GM12878 (cell line): Measurements from ENCODE around the gene PRKAG2. TPM values are rescaled to one million over a fixed set of nuclear protein-coding genes. Genes with fewer than 3 reads are reported as not detected.

ENCODE experiments used
- ATAC-seq: fragments of 200-7000 bp; cut with Tn5 transposase; 3 replicates; pipeline ENCODE4 v1.9.1; 2020; ENCODE audit warnings: mild to moderate bottlenecking, moderate library complexity
- BruUV-seq: library from RNA; stranded (reverse); fragments of 400-500 nt; replicated peaks from 2 replicates; lab custom pipeline; 2021; lab: Mats Ljungman, UMichigan
- CTCF ChIA-PET: fragments of 300-600 bp; sonication (Branson Sonifier 250); formaldehyde crosslinking; extraction: SDS; loops from one replicate; lab custom pipeline; 2021; ENCODE audit warnings: inconsistent platforms; lab: Yijun Ruan, JAX
- POLR2A ChIA-PET: fragments of 350-600 bp; formaldehyde crosslinking; extraction: SDS; loops from one replicate; lab custom pipeline; 2021; ENCODE audit warnings: inconsistent platforms; lab: Charles Lee
- RAD21 ChIA-PET: fragments of 300-600 bp; sonication (Branson Sonifier 250); formaldehyde crosslinking; loops from one replicate; lab custom pipeline; 2023; ENCODE audit warnings: antibody characterized with exemption; ENCODE audit not compliant: unreplicated experiment; lab: Charles Lee
- SMC1A ChIA-PET: fragments of 300-600 bp; sonication (Branson Sonifier 250); formaldehyde crosslinking; loops from one replicate; lab custom pipeline; 2023; ENCODE audit not compliant: unreplicated experiment, uncharacterized antibody; lab: Charles Lee
- DNase-seq: peaks from one replicate; pipeline ENCODE4 v3.0.0-alpha.2; 2011; ENCODE audit warnings: low read depth, low spot score
- FAIRE-seq: peaks from 3 replicates; lab custom pipeline; 2011; peaks lifted over from hg19 to GRCh38; lab: Jason Lieb, UNC
- H2AFZ ChIP-seq: 2 replicates; pipeline ENCODE4 v1.6.0; 2011; ENCODE audit warnings: low read depth, low read length, control low read depth; ENCODE audit not compliant: control insufficient read depth
- H3K27ac ChIP-seq: 2 replicates; pipeline ENCODE4 v1.5.1; 2011; ENCODE audit warnings: control low read depth; ENCODE audit not compliant: control insufficient read depth, insufficient read depth
- H3K27me3 ChIP-seq, 2 experiments: replicated peaks in 1 of 2; 2 replicates each; pipeline versions ENCODE4 v1.6.0 to v1.6.1; 2011; ENCODE audit warnings: low read length in 1 of 2; ENCODE audit not compliant: control insufficient read depth in 2 of 2, insufficient read depth in 2 of 2
- H3K36me3 ChIP-seq, 2 experiments: 2 replicates each; pipeline ENCODE4 v1.5.1; 2011; ENCODE audit warnings: low read length in 1 of 2; ENCODE audit not compliant: control insufficient read depth in 2 of 2, insufficient read depth in 2 of 2
- H3K4me1 ChIP-seq: 2 replicates; pipeline ENCODE4 v1.6.1; 2011; ENCODE audit warnings: mild to moderate bottlenecking, low read length, moderate library complexity, mixed read lengths; ENCODE audit not compliant: control insufficient read depth, insufficient read depth
- H3K4me2 ChIP-seq: 2 replicates; pipeline ENCODE4 v1.6.0; 2011; ENCODE audit warnings: control low read depth; ENCODE audit not compliant: control insufficient read depth, insufficient read depth
- H3K4me3 ChIP-seq: fragments of 200-600 bp; sonication (generic); 2 replicates; pipeline ENCODE4 v1.5.1; 2016
- H3K79me2 ChIP-seq: 2 replicates; pipeline ENCODE4 v1.6.0; 2011; ENCODE audit warnings: low read length; ENCODE audit not compliant: control insufficient read depth, insufficient read depth
- H3K9ac ChIP-seq: 2 replicates; pipeline ENCODE4 v1.8.0; 2011; ENCODE audit warnings: low read length, control low read depth, mixed read lengths; ENCODE audit not compliant: control insufficient read depth, insufficient read depth
- H3K9me3 ChIP-seq: replicated peaks from 3 replicates; pipeline ENCODE4 v1.5.1; 2011; ENCODE audit warnings: mild to moderate bottlenecking, low read length; ENCODE audit not compliant: control insufficient read depth, insufficient read depth
- H4K20me1 ChIP-seq: 2 replicates; pipeline ENCODE4 v1.6.0; 2011; ENCODE audit not compliant: control insufficient read depth, insufficient read depth
- BRCA1 ChIP-seq: IDR thresholded peaks from 2 replicates; pipeline ENCODE4 v1.6.1; 2011; ENCODE audit warnings: low read depth, low read length, improper control_type of control experiment
- CREM ChIP-seq: IDR thresholded peaks from 2 replicates; pipeline ENCODE4 v1.6.1; 2014; ENCODE audit warnings: antibody characterized with exemption, low read depth
- EED ChIP-seq: sonication (generic); IDR thresholded peaks from 2 replicates; pipeline ENCODE4 v1.6.1; 2016; ENCODE audit warnings: antibody characterized with exemption, low read depth
- EZH2 ChIP-seq: IDR thresholded peaks from 2 replicates; pipeline ENCODE4 v1.6.1; 2012; ENCODE audit warnings: low read depth, mild to moderate bottlenecking, control low read depth, inconsistent platforms, low read length, borderline replicate concordance; ENCODE audit not compliant: control insufficient read depth
- FOXK2 ChIP-seq: fragments of 450-650 bp; IDR thresholded peaks from 2 replicates; pipeline ENCODE4 v1.6.1; 2017; ENCODE audit warnings: mild to moderate bottlenecking, moderate library complexity
- HDAC6 ChIP-seq: fragments of 200-600 bp; sonication (generic); IDR thresholded peaks from one replicate; pipeline ENCODE4 v1.8.0; 2017; ENCODE audit warnings: antibody characterized with exemption; ENCODE audit not compliant: unreplicated experiment
- MYC ChIP-seq: IDR thresholded peaks from 2 replicates; pipeline ENCODE4 v1.6.1; 2011; ENCODE audit warnings: mild to moderate bottlenecking, low read length, moderate library complexity, inconsistent platforms; ENCODE audit not compliant: insufficient read depth, insufficient replicate concordance, insufficient read length, severe bottlenecking
- NFIC ChIP-seq: IDR thresholded peaks from 2 replicates; pipeline ENCODE4 v1.6.1; 2012; ENCODE audit warnings: low read depth, mild to moderate bottlenecking, inconsistent platforms, low read length, moderate library complexity
- PML ChIP-seq: IDR thresholded peaks from 2 replicates; pipeline ENCODE4 v1.6.1; 2012; ENCODE audit warnings: low read length, inconsistent platforms
- SMC3 ChIP-seq: IDR thresholded peaks from 2 replicates; pipeline ENCODE4 v1.6.1; 2011; ENCODE audit warnings: low read length, improper control_type of control experiment, borderline replicate concordance
- TARDBP ChIP-seq: IDR thresholded peaks from 2 replicates; pipeline ENCODE4 v1.6.1; 2016; ENCODE audit warnings: borderline replicate concordance
- YY1 ChIP-seq: IDR thresholded peaks from 2 replicates; pipeline ENCODE4 v1.6.1; 2011; ENCODE audit warnings: low read depth, mild to moderate bottlenecking, low read length
- ZNF207 ChIP-seq: fragments of 450-650 bp; IDR thresholded peaks from 2 replicates; pipeline ENCODE4 v1.6.1; 2014; ENCODE audit warnings: antibody characterized with exemption, mild to moderate bottlenecking, borderline replicate concordance
- WGBS: methylation state at CpG from one replicate; pipeline ENCODE4 v1.1.6; 2016; ENCODE audit warnings: low lambda C conversion rate; ENCODE audit not compliant: insufficient replicate concordance, insufficient coverage; ENCODE audit errors: missing lambda C conversion rate; 5-methylcytosine and 5-hydroxymethylcytosine counted together
- in situ Hi-C: fragments of 300-500 bp; cut with MboI; formaldehyde crosslinking; loops from 9 replicates; pipeline ENCODE4 v1.14.3; 2018; ENCODE audit warnings: mixed read lengths
- intact Hi-C: fragments of 100-400 bp; cut with micrococcal nuclease; formaldehyde crosslinking; loops from one replicate; pipeline ENCODE4 v1.14.2; 2022; ENCODE audit not compliant: unreplicated experiment
- polyA plus RNA-seq, 11 experiments: library from polyadenylated mRNA; depleted of rRNA in 4 of 11; unstranded in 6 of 11; stranded (reverse) in 5 of 11; fragments of >200 nt; fragmentation: Nextera tagmentation in 4 of 11; fragmentation: Illumina TruSeq in 1 of 11; extraction: Ambion mirVana in 4 of 11; extraction: Trizol in 1 of 11; gene quantifications; 1 replicate in 1 of 11; 2 replicates in 10 of 11; pipeline versions ENCODE4 v1.2.1 to v1.2.3, GENCODE V29; 2011 to 2016; ENCODE audit warnings: inconsistent platforms in 2 of 11, missing spikeins in 2 of 11, low read depth in 1 of 11
- total RNA-seq, 4 experiments: library from RNA; depleted of rRNA in 3 of 4; stranded (reverse); fragments of >200 nt in 3 of 4; fragmentation: Illumina TruSeq in 1 of 4; extraction: Trizol in 1 of 4; gene quantifications; 2 replicates each; pipeline versions ENCODE4 v1.2.1 to v1.2.3, GENCODE V29; 2013 to 2021
- TF ChIP-seq, protein P1 (sequence below): fragments of 450-650 bp; IDR thresholded peaks from 2 replicates; pipeline ENCODE4 v1.6.1; 2017; ENCODE audit warnings: mild to moderate bottlenecking
- TF ChIP-seq, protein P2 (sequence below): fragments of 450-650 bp; conservative IDR thresholded peaks from 2 replicates; pipeline ENCODE4 v1.6.1; 2017; ENCODE audit warnings: mild to moderate bottlenecking, moderate library complexity
- TF ChIP-seq, protein P3 (sequence below): IDR thresholded peaks from 2 replicates; pipeline ENCODE4 v1.6.1; 2012; ENCODE audit warnings: mild to moderate bottlenecking, low read depth, low read length
- TF ChIP-seq, protein P4 (sequence below), 3 experiments: IDR thresholded peaks in 2 of 3; conservative IDR thresholded peaks in 1 of 3; 2 replicates each; pipeline ENCODE4 v1.5.1; 2011; ENCODE audit warnings: low read depth in 3 of 3, low read length in 3 of 3, mild to moderate bottlenecking in 3 of 3, control low read depth in 2 of 3, moderate library complexity in 2 of 3, inconsistent platforms in 1 of 3, mixed read lengths in 1 of 3; ENCODE audit not compliant: control insufficient read depth in 2 of 3, insufficient read depth in 1 of 3; ENCODE audit errors: extremely low read depth in 1 of 3

The PRKAG2 gene
- total and polyA plus RNA-seq, 10 of the 15 experiments (the other 5 are each of a cell fraction or from before 2014, with no cell fraction given): 3.4 to 8.9 (median 6.8) TPM

DNA sequence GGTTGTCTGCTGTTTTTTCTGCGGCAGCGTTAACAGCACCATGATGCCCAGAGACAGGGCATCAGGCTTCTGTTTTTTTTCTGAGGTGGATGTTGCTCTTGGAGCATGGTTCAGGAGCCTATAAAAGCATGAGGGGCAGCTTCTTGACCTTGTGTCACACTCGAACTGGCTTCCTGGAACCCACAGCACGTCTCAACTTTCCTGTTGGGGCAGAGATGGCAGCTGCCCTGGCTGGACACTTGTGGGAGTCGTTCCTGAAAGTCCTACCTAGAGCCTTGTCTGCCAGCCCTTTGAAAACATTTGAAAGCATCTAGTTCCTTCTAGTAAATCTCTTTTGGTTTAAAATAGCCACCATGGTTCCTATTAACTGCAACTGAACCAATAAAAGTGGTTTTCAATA, 28.9 kb upstream of the PRKAG2 start:
- POLR2A ChIA-PET: no interaction called here

More for the DNA sequence above, 28.9 kb upstream of the PRKAG2 start:
- Histone ChIP-seq H4K20me1 (no peaks in the 10 kb centered on the region), H3K27ac (no peak overlapping the region)
- WGBS: 24% methylated on average over 5 of the region's 5 CpGs
- no peak for TF ChIP-seq FOXK2
- TF ChIP-seq, protein P1, sequence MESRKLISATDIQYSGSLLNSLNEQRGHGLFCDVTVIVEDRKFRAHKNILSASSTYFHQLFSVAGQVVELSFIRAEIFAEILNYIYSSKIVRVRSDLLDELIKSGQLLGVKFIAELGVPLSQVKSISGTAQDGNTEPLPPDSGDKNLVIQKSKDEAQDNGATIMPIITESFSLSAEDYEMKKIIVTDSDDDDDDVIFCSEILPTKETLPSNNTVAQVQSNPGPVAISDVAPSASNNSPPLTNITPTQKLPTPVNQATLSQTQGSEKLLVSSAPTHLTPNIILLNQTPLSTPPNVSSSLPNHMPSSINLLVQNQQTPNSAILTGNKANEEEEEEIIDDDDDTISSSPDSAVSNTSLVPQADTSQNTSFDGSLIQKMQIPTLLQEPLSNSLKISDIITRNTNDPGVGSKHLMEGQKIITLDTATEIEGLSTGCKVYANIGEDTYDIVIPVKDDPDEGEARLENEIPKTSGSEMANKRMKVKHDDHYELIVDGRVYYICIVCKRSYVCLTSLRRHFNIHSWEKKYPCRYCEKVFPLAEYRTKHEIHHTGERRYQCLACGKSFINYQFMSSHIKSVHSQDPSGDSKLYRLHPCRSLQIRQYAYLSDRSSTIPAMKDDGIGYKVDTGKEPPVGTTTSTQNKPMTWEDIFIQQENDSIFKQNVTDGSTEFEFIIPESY: no peak
- TF ChIP-seq TARDBP: no peak
- no peak for TF ChIP-seq HDAC6
- TF ChIP-seq CREM: no peak
- TF ChIP-seq EED: no peak
- TF ChIP-seq SMC3: no peak
- TF ChIP-seq, protein P2, sequence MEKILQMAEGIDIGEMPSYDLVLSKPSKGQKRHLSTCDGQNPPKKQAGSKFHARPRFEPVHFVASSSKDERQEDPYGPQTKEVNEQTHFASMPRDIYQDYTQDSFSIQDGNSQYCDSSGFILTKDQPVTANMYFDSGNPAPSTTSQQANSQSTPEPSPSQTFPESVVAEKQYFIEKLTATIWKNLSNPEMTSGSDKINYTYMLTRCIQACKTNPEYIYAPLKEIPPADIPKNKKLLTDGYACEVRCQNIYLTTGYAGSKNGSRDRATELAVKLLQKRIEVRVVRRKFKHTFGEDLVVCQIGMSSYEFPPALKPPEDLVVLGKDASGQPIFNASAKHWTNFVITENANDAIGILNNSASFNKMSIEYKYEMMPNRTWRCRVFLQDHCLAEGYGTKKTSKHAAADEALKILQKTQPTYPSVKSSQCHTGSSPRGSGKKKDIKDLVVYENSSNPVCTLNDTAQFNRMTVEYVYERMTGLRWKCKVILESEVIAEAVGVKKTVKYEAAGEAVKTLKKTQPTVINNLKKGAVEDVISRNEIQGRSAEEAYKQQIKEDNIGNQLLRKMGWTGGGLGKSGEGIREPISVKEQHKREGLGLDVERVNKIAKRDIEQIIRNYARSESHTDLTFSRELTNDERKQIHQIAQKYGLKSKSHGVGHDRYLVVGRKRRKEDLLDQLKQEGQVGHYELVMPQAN: no peak
- no peak for TF ChIP-seq EZH2
- no peak for TF ChIP-seq NFIC
- TF ChIP-seq BRCA1: no peak
- TF ChIP-seq, protein P3, sequence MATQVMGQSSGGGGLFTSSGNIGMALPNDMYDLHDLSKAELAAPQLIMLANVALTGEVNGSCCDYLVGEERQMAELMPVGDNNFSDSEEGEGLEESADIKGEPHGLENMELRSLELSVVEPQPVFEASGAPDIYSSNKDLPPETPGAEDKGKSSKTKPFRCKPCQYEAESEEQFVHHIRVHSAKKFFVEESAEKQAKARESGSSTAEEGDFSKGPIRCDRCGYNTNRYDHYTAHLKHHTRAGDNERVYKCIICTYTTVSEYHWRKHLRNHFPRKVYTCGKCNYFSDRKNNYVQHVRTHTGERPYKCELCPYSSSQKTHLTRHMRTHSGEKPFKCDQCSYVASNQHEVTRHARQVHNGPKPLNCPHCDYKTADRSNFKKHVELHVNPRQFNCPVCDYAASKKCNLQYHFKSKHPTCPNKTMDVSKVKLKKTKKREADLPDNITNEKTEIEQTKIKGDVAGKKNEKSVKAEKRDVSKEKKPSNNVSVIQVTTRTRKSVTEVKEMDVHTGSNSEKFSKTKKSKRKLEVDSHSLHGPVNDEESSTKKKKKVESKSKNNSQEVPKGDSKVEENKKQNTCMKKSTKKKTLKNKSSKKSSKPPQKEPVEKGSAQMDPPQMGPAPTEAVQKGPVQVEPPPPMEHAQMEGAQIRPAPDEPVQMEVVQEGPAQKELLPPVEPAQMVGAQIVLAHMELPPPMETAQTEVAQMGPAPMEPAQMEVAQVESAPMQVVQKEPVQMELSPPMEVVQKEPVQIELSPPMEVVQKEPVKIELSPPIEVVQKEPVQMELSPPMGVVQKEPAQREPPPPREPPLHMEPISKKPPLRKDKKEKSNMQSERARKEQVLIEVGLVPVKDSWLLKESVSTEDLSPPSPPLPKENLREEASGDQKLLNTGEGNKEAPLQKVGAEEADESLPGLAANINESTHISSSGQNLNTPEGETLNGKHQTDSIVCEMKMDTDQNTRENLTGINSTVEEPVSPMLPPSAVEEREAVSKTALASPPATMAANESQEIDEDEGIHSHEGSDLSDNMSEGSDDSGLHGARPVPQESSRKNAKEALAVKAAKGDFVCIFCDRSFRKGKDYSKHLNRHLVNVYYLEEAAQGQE: no peak
- no peak for TF ChIP-seq PML
- TF ChIP-seq YY1: no peak
- no peak for TF ChIP-seq ZNF207
- TF ChIP-seq, protein P4, sequence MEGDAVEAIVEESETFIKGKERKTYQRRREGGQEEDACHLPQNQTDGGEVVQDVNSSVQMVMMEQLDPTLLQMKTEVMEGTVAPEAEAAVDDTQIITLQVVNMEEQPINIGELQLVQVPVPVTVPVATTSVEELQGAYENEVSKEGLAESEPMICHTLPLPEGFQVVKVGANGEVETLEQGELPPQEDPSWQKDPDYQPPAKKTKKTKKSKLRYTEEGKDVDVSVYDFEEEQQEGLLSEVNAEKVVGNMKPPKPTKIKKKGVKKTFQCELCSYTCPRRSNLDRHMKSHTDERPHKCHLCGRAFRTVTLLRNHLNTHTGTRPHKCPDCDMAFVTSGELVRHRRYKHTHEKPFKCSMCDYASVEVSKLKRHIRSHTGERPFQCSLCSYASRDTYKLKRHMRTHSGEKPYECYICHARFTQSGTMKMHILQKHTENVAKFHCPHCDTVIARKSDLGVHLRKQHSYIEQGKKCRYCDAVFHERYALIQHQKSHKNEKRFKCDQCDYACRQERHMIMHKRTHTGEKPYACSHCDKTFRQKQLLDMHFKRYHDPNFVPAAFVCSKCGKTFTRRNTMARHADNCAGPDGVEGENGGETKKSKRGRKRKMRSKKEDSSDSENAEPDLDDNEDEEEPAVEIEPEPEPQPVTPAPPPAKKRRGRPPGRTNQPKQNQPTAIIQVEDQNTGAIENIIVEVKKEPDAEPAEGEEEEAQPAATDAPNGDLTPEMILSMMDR (IDR thresholded peaks at IDR 0.05 in 2 of 3, conservative IDR thresholded peaks at IDR 0.05 in 1 of 3; ENCODE audit: control insufficient read depth in 2 of 3, extremely low read depth in 1 of 3, insufficient read depth in 1 of 3, low read depth in 3 of 3, low read length in 3 of 3): no peak
- TF ChIP-seq MYC: no peak
- TF ChIP-seq, all 136 proteins: peak for 0
- no peak overlapping the region for H3K9ac ChIP-seq
- no peaks in the 10 kb centered on the region for H3K79me2 ChIP-seq
- no peak overlapping the region for H3K4me3 ChIP-seq
- H2AFZ ChIP-seq: no peak overlapping the region
- in situ Hi-C loops: no loop called here
- no peaks in the 10 kb centered on the region for H3K36me3 ChIP-seq
- no peak overlapping the region for H3K4me2 ChIP-seq
- H3K27me3 ChIP-seq: no peaks in the 10 kb centered on the region
- no peak for FAIRE-seq
- RAD21 ChIA-PET: no interaction called here
- no peaks in the 10 kb centered on the region for H3K4me1 ChIP-seq
- no TSS peak for BruUV-seq
- SMC1A ChIA-PET: no interaction called here
- ATAC-seq: no peak
- CTCF ChIA-PET: no interaction called here
- intact Hi-C loops: no loop called here
- DNase-seq: no peak
- no peaks in the 10 kb centered on the region for H3K9me3 ChIP-seq
